GM12878 (cell line): ENCODE results near the gene KISS1R. TPM values are rescaled to one million over a fixed set of nuclear protein-coding genes. Genes with fewer than 3 reads are reported as not detected.

Experiments used
- BACH1 ChIP-seq: fragments of 450-650 bp; IDR thresholded peaks from 2 replicates; pipeline ENCODE4 v1.6.1; 2017; ENCODE audit warnings: mild to moderate bottlenecking, borderline replicate concordance
- BMI1 ChIP-seq: fragments of 450-650 bp; IDR thresholded peaks from 2 replicates; pipeline ENCODE4 v1.6.1; 2016; ENCODE audit warnings: mild to moderate bottlenecking, moderate library complexity, borderline replicate concordance
- CBFB ChIP-seq: IDR thresholded peaks from 2 replicates; pipeline ENCODE4 v1.6.1; 2016; ENCODE audit warnings: antibody characterized with exemption, low read depth
- GATAD2B ChIP-seq: fragments of 450-650 bp; conservative IDR thresholded peaks from 2 replicates; pipeline ENCODE4 v1.6.1; 2017; ENCODE audit warnings: low read depth, mild to moderate bottlenecking, moderate library complexity
- IRF4 ChIP-seq: IDR thresholded peaks from 2 replicates; pipeline ENCODE4 v1.6.1; 2011; ENCODE audit warnings: low read depth, low read length
- JUNB ChIP-seq: IDR thresholded peaks from 2 replicates; pipeline ENCODE4 v1.6.1; 2016; ENCODE audit warnings: antibody characterized with exemption, mild to moderate bottlenecking
- JUND ChIP-seq: IDR thresholded peaks from 2 replicates; pipeline ENCODE4 v1.6.1; 2012; ENCODE audit warnings: low read depth, mild to moderate bottlenecking, low read length, improper control_type of control experiment, moderate library complexity
- MEF2A ChIP-seq: IDR thresholded peaks from 2 replicates; pipeline ENCODE4 v1.6.1; 2011; ENCODE audit warnings: low read depth, mild to moderate bottlenecking, low read length, moderate library complexity; ENCODE audit not compliant: insufficient read depth
- MTA3 ChIP-seq: IDR thresholded peaks from 2 replicates; pipeline ENCODE4 v1.6.1; 2012; ENCODE audit warnings: low read length, inconsistent platforms, borderline replicate concordance
- NR2C2 ChIP-seq: IDR thresholded peaks from 2 replicates; pipeline ENCODE4 v1.6.1; 2011; ENCODE audit warnings: borderline replicate concordance, low read depth; ENCODE audit not compliant: control insufficient read depth, insufficient read length
- NRF1 ChIP-seq: conservative IDR thresholded peaks from 2 replicates; pipeline ENCODE4 v1.6.1; 2011; ENCODE audit warnings: mild to moderate bottlenecking, low read depth, low read length, improper control_type of control experiment
- PAX8 ChIP-seq: fragments of 450-650 bp; IDR thresholded peaks from 2 replicates; pipeline ENCODE4 v1.6.1; 2017; ENCODE audit warnings: mild to moderate bottlenecking, moderate library complexity
- RELA ChIP-seq: fragments of 450-650 bp; IDR thresholded peaks from 2 replicates; pipeline ENCODE4 v1.8.0; 2014; ENCODE audit warnings: borderline replicate concordance; ENCODE audit not compliant: partially characterized antibody
- TCF12 ChIP-seq: IDR thresholded peaks from 2 replicates; pipeline ENCODE4 v1.6.1; 2011; ENCODE audit warnings: low read depth, mild to moderate bottlenecking, low read length
- YBX1 ChIP-seq: fragments of 450-650 bp; IDR thresholded peaks from 2 replicates; pipeline ENCODE4 v1.6.1; 2016; ENCODE audit warnings: antibody characterized with exemption
- polyA plus RNA-seq, 11 experiments: library from polyadenylated mRNA; depleted of rRNA in 4 of 11; unstranded in 6 of 11; stranded (reverse) in 5 of 11; fragments of >200 nt; fragmentation: Nextera tagmentation in 4 of 11; fragmentation: Illumina TruSeq in 1 of 11; extraction: Ambion mirVana in 4 of 11; extraction: Trizol in 1 of 11; gene quantifications; 1 replicate in 1 of 11; 2 replicates in 10 of 11; pipeline versions ENCODE4 v1.2.1 to v1.2.3, GENCODE V29; 2011 to 2016; ENCODE audit warnings: inconsistent platforms in 2 of 11, missing spikeins in 2 of 11, low read depth in 1 of 11
- total RNA-seq, 4 experiments: library from RNA; depleted of rRNA in 3 of 4; stranded (reverse); fragments of >200 nt in 3 of 4; fragmentation: Illumina TruSeq in 1 of 4; extraction: Trizol in 1 of 4; gene quantifications; 2 replicates each; pipeline versions ENCODE4 v1.2.1 to v1.2.3, GENCODE V29; 2013 to 2021
- TF ChIP-seq, protein P1 (sequence below): fragments of 450-650 bp; IDR thresholded peaks from 2 replicates; pipeline ENCODE4 v1.6.1; 2016; ENCODE audit warnings: mild to moderate bottlenecking, moderate library complexity, borderline replicate concordance
- TF ChIP-seq, protein P2 (sequence below): fragments of 450-650 bp; IDR thresholded peaks from 2 replicates; pipeline ENCODE4 v1.6.1; 2017; ENCODE audit warnings: antibody characterized with exemption, mild to moderate bottlenecking, moderate library complexity
- TF ChIP-seq, protein P3 (sequence below): fragments of 450-650 bp; formaldehyde crosslinking; IDR thresholded peaks from 2 replicates; pipeline ENCODE4 v1.5.0; 2022; ENCODE audit warnings: mild to moderate bottlenecking, missing genetic modification characterization

Gene KISS1R
- total and polyA plus RNA-seq, 10 of the 15 experiments (the other 5 are each of a cell fraction or from before 2014, with no cell fraction given): 0.13 to 2.7 (median 1.4) TPM; not detected in 3

DNA sequence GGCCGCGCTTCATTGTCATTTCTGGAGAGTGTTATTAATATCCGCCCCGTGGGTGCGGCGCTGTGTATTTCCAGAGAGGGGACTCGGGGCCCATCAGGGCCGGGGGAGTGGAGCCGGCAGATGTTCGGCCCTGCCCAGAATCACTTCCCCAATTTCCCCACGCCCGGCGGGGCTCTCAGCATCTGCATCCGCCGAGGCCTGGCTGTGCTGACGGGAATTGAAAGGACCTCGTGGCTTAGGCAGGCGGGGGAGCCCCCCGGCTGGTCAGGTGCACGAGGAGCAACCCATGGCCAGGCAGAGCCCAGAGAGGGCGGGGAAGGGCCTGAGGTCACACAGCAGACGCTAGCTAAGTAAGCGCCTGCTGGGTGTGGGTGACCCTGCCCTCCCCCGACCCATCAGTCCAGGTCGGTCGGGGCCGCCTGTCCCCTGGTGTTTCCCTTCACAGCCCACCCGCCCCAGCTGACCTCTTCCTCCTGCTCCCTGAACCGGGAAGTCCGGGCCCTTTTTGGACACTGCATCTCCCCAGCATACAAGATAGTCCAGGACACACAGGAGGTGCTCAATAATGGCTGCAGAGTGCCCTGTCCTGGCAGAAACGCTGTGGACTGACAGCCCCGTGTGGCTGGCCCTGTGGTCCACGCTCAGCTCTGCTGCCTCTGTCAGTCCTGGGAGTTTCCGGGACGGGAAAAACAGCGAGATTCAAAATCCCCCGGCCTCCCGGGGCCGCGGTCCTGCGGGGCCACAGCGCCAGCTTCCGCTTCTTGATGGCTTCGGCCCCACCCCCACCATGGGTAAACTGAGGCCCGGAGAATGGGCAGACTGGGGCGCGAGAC is 30.8 kb downstream of the KISS1R start (continued):
- TF ChIP-seq, protein P1, sequence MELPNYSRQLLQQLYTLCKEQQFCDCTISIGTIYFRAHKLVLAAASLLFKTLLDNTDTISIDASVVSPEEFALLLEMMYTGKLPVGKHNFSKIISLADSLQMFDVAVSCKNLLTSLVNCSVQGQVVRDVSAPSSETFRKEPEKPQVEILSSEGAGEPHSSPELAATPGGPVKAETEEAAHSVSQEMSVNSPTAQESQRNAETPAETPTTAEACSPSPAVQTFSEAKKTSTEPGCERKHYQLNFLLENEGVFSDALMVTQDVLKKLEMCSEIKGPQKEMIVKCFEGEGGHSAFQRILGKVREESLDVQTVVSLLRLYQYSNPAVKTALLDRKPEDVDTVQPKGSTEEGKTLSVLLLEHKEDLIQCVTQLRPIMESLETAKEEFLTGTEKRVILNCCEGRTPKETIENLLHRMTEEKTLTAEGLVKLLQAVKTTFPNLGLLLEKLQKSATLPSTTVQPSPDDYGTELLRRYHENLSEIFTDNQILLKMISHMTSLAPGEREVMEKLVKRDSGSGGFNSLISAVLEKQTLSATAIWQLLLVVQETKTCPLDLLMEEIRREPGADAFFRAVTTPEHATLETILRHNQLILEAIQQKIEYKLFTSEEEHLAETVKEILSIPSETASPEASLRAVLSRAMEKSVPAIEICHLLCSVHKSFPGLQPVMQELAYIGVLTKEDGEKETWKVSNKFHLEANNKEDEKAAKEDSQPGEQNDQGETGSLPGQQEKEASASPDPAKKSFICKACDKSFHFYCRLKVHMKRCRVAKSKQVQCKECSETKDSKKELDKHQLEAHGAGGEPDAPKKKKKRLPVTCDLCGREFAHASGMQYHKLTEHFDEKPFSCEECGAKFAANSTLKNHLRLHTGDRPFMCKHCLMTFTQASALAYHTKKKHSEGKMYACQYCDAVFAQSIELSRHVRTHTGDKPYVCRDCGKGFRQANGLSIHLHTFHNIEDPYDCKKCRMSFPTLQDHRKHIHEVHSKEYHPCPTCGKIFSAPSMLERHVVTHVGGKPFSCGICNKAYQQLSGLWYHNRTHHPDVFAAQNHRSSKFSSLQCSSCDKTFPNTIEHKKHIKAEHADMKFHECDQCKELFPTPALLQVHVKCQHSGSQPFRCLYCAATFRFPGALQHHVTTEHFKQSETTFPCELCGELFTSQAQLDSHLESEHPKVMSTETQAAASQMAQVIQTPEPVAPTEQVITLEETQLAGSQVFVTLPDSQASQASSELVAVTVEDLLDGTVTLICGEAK: no peak; the same call in 1 of the 2 replicates
- peak; percentile 100 for TF ChIP-seq TCF12
- no peak for TF ChIP-seq PAX8
- peak; percentile 94 for TF ChIP-seq BACH1
- peak; percentile 48 for TF ChIP-seq RELA
- TF ChIP-seq YBX1: no peak
- peak; percentile 93 for TF ChIP-seq JUNB
- TF ChIP-seq BMI1: peak; percentile 74
- TF ChIP-seq GATAD2B: peak; percentile 19
- no peak for TF ChIP-seq NRF1
- TF ChIP-seq MEF2A: peak; percentile 88
- no peak for TF ChIP-seq MTA3
- TF ChIP-seq IRF4: peak; percentile 97
- TF ChIP-seq NR2C2: no peak
- TF ChIP-seq, protein P2, sequence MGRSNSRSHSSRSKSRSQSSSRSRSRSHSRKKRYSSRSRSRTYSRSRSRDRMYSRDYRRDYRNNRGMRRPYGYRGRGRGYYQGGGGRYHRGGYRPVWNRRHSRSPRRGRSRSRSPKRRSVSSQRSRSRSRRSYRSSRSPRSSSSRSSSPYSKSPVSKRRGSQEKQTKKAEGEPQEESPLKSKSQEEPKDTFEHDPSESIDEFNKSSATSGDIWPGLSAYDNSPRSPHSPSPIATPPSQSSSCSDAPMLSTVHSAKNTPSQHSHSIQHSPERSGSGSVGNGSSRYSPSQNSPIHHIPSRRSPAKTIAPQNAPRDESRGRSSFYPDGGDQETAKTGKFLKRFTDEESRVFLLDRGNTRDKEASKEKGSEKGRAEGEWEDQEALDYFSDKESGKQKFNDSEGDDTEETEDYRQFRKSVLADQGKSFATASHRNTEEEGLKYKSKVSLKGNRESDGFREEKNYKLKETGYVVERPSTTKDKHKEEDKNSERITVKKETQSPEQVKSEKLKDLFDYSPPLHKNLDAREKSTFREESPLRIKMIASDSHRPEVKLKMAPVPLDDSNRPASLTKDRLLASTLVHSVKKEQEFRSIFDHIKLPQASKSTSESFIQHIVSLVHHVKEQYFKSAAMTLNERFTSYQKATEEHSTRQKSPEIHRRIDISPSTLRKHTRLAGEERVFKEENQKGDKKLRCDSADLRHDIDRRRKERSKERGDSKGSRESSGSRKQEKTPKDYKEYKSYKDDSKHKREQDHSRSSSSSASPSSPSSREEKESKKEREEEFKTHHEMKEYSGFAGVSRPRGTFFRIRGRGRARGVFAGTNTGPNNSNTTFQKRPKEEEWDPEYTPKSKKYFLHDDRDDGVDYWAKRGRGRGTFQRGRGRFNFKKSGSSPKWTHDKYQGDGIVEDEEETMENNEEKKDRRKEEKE: no peak
- TF ChIP-seq JUND: peak; percentile 76; the same call in 1 of the 2 replicates
- TF ChIP-seq, protein P3, sequence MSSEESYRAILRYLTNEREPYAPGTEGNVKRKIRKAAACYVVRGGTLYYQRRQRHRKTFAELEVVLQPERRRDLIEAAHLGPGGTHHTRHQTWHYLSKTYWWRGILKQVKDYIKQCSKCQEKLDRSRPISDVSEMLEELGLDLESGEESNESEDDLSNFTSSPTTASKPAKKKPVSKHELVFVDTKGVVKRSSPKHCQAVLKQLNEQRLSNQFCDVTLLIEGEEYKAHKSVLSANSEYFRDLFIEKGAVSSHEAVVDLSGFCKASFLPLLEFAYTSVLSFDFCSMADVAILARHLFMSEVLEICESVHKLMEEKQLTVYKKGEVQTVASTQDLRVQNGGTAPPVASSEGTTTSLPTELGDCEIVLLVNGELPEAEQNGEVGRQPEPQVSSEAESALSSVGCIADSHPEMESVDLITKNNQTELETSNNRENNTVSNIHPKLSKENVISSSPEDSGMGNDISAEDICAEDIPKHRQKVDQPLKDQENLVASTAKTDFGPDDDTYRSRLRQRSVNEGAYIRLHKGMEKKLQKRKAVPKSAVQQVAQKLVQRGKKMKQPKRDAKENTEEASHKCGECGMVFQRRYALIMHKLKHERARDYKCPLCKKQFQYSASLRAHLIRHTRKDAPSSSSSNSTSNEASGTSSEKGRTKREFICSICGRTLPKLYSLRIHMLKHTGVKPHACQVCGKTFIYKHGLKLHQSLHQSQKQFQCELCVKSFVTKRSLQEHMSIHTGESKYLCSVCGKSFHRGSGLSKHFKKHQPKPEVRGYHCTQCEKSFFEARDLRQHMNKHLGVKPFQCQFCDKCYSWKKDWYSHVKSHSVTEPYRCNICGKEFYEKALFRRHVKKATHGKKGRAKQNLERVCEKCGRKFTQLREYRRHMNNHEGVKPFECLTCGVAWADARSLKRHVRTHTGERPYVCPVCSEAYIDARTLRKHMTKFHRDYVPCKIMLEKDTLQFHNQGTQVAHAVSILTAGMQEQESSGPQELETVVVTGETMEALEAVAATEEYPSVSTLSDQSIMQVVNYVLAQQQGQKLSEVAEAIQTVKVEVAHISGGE (CRISPR knock-in tag): no peak
- TF ChIP-seq CBFB: peak; percentile 94; the same call in 1 of the 2 replicates
